ENCODE results near the gene USP53. TPM values are rescaled to one million over a fixed set of nuclear protein-coding genes. Genes with fewer than 3 reads are reported as not detected.
A peak's percentile ranks its signal among the peaks of the same experiment; 100 is the strongest.

Gene USP53
- total and polyA plus RNA-seq, 9 of the 15 experiments (the other 6 are each of a cell fraction or from before 2014, with no cell fraction given): 2.9 to 9.6 (median 8.3) TPM

DNA sequence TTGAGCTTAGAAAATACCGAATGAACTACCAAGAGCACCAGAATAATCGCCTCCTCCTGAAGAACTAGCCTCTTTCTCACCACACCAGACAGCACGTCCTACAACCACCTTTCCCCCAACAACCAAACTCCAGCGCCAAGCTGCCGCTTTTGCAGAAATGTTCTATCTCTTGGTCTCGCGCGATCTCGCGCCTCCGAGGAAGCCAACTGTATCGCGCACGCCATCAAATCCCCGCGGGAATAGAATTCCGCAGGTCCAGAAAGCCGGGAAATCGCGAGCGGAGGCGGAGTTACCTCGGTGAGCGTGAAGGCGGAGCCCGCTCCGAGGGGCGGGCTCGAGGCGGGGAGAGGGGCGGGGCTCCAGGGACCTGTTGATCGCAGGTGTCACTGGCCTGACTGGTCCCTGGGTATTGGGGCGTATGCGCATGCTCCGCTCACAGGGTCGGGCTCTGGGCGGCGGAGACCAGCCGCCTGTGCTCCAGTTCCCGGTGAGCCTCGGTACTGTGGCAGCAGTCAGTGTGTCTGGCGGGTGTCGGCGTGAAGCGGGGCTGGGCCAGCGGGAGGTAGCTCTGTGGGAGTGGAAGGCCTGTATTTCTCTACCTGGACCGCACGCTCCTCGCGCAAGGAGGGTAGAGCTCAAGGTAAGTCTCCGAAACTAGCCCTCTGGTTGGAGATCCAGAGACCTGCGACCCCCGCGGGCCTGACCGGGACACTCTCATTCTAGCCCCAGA lies at the start of gene USP53 (continued):
- no peak for TF ChIP-seq ZNF175 (CRISPR knock-in tag; IDR thresholded peaks at IDR 0.05; ENCODE audit: low read depth)
- TF ChIP-seq SNIP1 (IDR thresholded peaks at IDR 0.05; ENCODE audit: low read depth): no peak
- TF ChIP-seq, protein P1, sequence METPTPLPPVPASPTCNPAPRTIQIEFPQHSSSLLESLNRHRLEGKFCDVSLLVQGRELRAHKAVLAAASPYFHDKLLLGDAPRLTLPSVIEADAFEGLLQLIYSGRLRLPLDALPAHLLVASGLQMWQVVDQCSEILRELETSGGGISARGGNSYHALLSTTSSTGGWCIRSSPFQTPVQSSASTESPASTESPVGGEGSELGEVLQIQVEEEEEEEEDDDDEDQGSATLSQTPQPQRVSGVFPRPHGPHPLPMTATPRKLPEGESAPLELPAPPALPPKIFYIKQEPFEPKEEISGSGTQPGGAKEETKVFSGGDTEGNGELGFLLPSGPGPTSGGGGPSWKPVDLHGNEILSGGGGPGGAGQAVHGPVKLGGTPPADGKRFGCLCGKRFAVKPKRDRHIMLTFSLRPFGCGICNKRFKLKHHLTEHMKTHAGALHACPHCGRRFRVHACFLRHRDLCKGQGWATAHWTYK (CRISPR knock-in tag; IDR thresholded peaks at IDR 0.05): peak; percentile 33; the same call in 1 of the 2 replicates
- TF ChIP-seq, protein P2, sequence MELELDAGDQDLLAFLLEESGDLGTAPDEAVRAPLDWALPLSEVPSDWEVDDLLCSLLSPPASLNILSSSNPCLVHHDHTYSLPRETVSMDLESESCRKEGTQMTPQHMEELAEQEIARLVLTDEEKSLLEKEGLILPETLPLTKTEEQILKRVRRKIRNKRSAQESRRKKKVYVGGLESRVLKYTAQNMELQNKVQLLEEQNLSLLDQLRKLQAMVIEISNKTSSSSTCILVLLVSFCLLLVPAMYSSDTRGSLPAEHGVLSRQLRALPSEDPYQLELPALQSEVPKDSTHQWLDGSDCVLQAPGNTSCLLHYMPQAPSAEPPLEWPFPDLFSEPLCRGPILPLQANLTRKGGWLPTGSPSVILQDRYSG (tag; conservative IDR thresholded peaks at IDR 0.05; ENCODE audit: low read depth): no peak
- no peak for TF ChIP-seq BRCA1 (IDR thresholded peaks at IDR 0.05)
- no peak for TF ChIP-seq BRCA1 (CRISPR knock-in tag; IDR thresholded peaks at IDR 0.05)
- TF ChIP-seq BACH1 (tag; IDR thresholded peaks at IDR 0.05): no peak
- TF ChIP-seq ZNF41 (CRISPR knock-in tag; conservative IDR thresholded peaks at IDR 0.05): no peak
- TF ChIP-seq HDAC2 (IDR thresholded peaks at IDR 0.05): no peak
- no peak for TF ChIP-seq SP2 (IDR thresholded peaks at IDR 0.05; ENCODE audit: extremely low read depth, low read depth, low read length, poor library complexity, severe bottlenecking)
- TF ChIP-seq ZNF75A (CRISPR knock-in tag; IDR thresholded peaks at IDR 0.05): no peak
- TF ChIP-seq MEF2D (tag; conservative IDR thresholded peaks at IDR 0.05; ENCODE audit: low read depth): no peak
- TF ChIP-seq ZNF444 (CRISPR knock-in tag; IDR thresholded peaks at IDR 0.05): no peak
- TF ChIP-seq, protein P3, sequence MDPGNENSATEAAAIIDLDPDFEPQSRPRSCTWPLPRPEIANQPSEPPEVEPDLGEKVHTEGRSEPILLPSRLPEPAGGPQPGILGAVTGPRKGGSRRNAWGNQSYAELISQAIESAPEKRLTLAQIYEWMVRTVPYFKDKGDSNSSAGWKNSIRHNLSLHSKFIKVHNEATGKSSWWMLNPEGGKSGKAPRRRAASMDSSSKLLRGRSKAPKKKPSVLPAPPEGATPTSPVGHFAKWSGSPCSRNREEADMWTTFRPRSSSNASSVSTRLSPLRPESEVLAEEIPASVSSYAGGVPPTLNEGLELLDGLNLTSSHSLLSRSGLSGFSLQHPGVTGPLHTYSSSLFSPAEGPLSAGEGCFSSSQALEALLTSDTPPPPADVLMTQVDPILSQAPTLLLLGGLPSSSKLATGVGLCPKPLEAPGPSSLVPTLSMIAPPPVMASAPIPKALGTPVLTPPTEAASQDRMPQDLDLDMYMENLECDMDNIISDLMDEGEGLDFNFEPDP (CRISPR knock-in tag; IDR thresholded peaks at IDR 0.05): no peak
- 0 out of 3 replicates have a peak, but pooled peaks of 1 of the 2 experiments have one; percentile 11 for TF ChIP-seq CBX3 (IDR thresholded peaks at IDR 0.05; ENCODE audit: borderline replicate concordance in 1 of 2, low read length in 2 of 2)
- TF ChIP-seq GABPB1 (CRISPR knock-in tag; IDR thresholded peaks at IDR 0.05): peak; percentile 65
- no peak for TF ChIP-seq POLR3A (IDR thresholded peaks at IDR 0.05; ENCODE audit: borderline replicate concordance, extremely low read depth, insufficient read depth, insufficient read length)
- TF ChIP-seq, protein P4, sequence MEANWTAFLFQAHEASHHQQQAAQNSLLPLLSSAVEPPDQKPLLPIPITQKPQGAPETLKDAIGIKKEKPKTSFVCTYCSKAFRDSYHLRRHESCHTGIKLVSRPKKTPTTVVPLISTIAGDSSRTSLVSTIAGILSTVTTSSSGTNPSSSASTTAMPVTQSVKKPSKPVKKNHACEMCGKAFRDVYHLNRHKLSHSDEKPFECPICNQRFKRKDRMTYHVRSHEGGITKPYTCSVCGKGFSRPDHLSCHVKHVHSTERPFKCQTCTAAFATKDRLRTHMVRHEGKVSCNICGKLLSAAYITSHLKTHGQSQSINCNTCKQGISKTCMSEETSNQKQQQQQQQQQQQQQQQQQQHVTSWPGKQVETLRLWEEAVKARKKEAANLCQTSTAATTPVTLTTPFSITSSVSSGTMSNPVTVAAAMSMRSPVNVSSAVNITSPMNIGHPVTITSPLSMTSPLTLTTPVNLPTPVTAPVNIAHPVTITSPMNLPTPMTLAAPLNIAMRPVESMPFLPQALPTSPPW (CRISPR knock-in tag; IDR thresholded peaks at IDR 0.05): no peak
- TF ChIP-seq BHLHE40 (IDR thresholded peaks at IDR 0.05; ENCODE audit: low read length): peak; percentile 40; the same call in 1 of the 2 replicates
- TF ChIP-seq DNMT1 (IDR thresholded peaks at IDR 0.05): no peak
- TF ChIP-seq XRCC3 (IDR thresholded peaks at IDR 0.05): no peak
- TF ChIP-seq TARDBP (IDR thresholded peaks at IDR 0.05): no peak
- TF ChIP-seq, protein P5, sequence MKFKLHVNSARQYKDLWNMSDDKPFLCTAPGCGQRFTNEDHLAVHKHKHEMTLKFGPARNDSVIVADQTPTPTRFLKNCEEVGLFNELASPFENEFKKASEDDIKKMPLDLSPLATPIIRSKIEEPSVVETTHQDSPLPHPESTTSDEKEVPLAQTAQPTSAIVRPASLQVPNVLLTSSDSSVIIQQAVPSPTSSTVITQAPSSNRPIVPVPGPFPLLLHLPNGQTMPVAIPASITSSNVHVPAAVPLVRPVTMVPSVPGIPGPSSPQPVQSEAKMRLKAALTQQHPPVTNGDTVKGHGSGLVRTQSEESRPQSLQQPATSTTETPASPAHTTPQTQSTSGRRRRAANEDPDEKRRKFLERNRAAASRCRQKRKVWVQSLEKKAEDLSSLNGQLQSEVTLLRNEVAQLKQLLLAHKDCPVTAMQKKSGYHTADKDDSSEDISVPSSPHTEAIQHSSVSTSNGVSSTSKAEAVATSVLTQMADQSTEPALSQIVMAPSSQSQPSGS (CRISPR knock-in tag; IDR thresholded peaks at IDR 0.05): no peak
